H1 (cell line): ENCODE measurements around the gene HSPA4. TPM values are rescaled to one million over a fixed set of nuclear protein-coding genes. Genes with fewer than 3 reads are reported as not detected.

Experiments
- CTCF ChIA-PET: fragments of 300-600 bp; sonication (Branson Sonifier 250); formaldehyde crosslinking; loops from one replicate; lab custom pipeline; 2021; ENCODE audit not compliant: partially characterized antibody; lab: Charles Lee
- POLR2A ChIA-PET: fragments of 300-600 bp; sonication (Branson Sonifier 250); formaldehyde crosslinking; loops from one replicate; lab custom pipeline; 2021; ENCODE audit warnings: inconsistent platforms; ENCODE audit not compliant: partially characterized antibody; lab: Charles Lee
- DNase-seq, 2 experiments: peaks; one replicate each; pipeline versions ENCODE4 v3.0.0 to v3.0.0-alpha.2; 2010 to 2022; ENCODE audit warnings: low spot score in 2 of 2, low read depth in 1 of 2, mixed read lengths in 1 of 2
- FAIRE-seq: peaks from 2 replicates; lab custom pipeline; 2011; peaks lifted over from hg19 to GRCh38; lab: Jason Lieb, UNC
- H2AFZ ChIP-seq: 2 replicates; pipeline ENCODE4 v1.8.1; 2012; ENCODE audit warnings: low read length, inconsistent platforms
- H2AK5ac ChIP-seq: 2 replicates; pipeline ENCODE4 v1.6.1; 2013; ENCODE audit warnings: low read depth, low read length
- H2BK120ac ChIP-seq: replicated peaks from 2 replicates; pipeline ENCODE3; 2013; ENCODE audit warnings: low read depth, low read length, inconsistent platforms
- H2BK12ac ChIP-seq: 2 replicates; pipeline ENCODE4 v1.6.1; 2013; ENCODE audit warnings: low read depth, low read length
- H2BK15ac ChIP-seq: 2 replicates; pipeline ENCODE4 v1.6.1; 2013; ENCODE audit warnings: low read length
- H2BK20ac ChIP-seq: 2 replicates; pipeline ENCODE4 v1.6.1; 2013; ENCODE audit warnings: low read length
- H2BK5ac ChIP-seq: 2 replicates; pipeline ENCODE4 v1.6.1; 2013; ENCODE audit warnings: low read depth, low read length
- H3K14ac ChIP-seq: 2 replicates; pipeline ENCODE4 v1.6.1; 2013; ENCODE audit warnings: inconsistent platforms; ENCODE audit not compliant: insufficient read length
- H3K18ac ChIP-seq: 2 replicates; pipeline ENCODE4 v1.6.1; 2013; ENCODE audit warnings: low read length; ENCODE audit errors: extremely low read depth
- H3K23ac ChIP-seq: 2 replicates; pipeline ENCODE4 v1.6.1; 2013; ENCODE audit warnings: inconsistent platforms; ENCODE audit not compliant: insufficient read length
- H3K23me2 ChIP-seq: 2 replicates; pipeline ENCODE4 v1.6.1; 2013; ENCODE audit warnings: low read depth, low read length
- H3K27ac ChIP-seq: 2 replicates; pipeline ENCODE4 v1.6.1; 2011; ENCODE audit warnings: low read depth, low read length, inconsistent platforms
- H3K27me3 ChIP-seq, 4 experiments: replicated peaks in 1 of 4; 1 replicate in 1 of 4; 2 replicates in 3 of 4; pipeline versions ENCODE4 v1.6.1 to v1.8.1; 2011 to 2013; ENCODE audit warnings: low read length in 3 of 4, mild to moderate bottlenecking in 3 of 4, inconsistent platforms in 2 of 4, mixed read lengths in 2 of 4, moderate library complexity in 1 of 4; ENCODE audit not compliant: control insufficient read depth in 3 of 4, insufficient read depth in 3 of 4; ENCODE audit errors: extremely low read depth in 1 of 4
- H3K36me3 ChIP-seq, 4 experiments: 2 replicates each; pipeline versions ENCODE4 v1.6.1 to v1.8.1; 2011 to 2013; ENCODE audit warnings: mild to moderate bottlenecking in 4 of 4, low read length in 3 of 4, moderate library complexity in 2 of 4, control low read depth in 1 of 4, inconsistent platforms in 1 of 4; ENCODE audit not compliant: insufficient read depth in 4 of 4, control insufficient read depth in 2 of 4
- H3K4ac ChIP-seq: replicated peaks from 2 replicates; pipeline ENCODE3; 2013; ENCODE audit warnings: low read length, low read depth, mixed read lengths, inconsistent platforms; ENCODE audit not compliant: insufficient read length
- H3K4me1 ChIP-seq, 4 experiments: replicated peaks in 1 of 4; 1 replicate in 1 of 4; 2 replicates in 3 of 4; pipeline versions ENCODE4 v1.6.1 to v1.8.1; 2011 to 2013; ENCODE audit warnings: low read length in 3 of 4, inconsistent platforms in 2 of 4, mixed read lengths in 1 of 4; ENCODE audit not compliant: insufficient read depth in 4 of 4, control insufficient read depth in 3 of 4
- H3K4me2 ChIP-seq, 2 experiments: 2 replicates each; pipeline versions ENCODE4 v1.6.1 to v1.8.1; 2011 to 2013; ENCODE audit warnings: low read depth in 2 of 2, low read length in 2 of 2, control low read depth in 1 of 2, inconsistent platforms in 1 of 2, mild to moderate bottlenecking in 1 of 2; ENCODE audit not compliant: insufficient read depth in 1 of 2
- H3K4me3 ChIP-seq, 4 experiments: fragments of 200-600, 300-600 bp in 1 of 4; sonication (generic), shearing (Covaris generic), sonication (Bioruptor Twin) in 1 of 4; 2 replicates each; pipeline versions ENCODE4 v1.5.1 to v1.8.1; 2011 to 2016; ENCODE audit warnings: low read length in 4 of 4, low read depth in 3 of 4, control low read depth in 2 of 4, inconsistent platforms in 2 of 4, mild to moderate bottlenecking in 2 of 4, mixed read lengths in 1 of 4, moderate library complexity in 1 of 4; ENCODE audit not compliant: insufficient read depth in 2 of 4; ENCODE audit errors: extremely low read depth in 1 of 4
- H3K56ac ChIP-seq: replicated peaks from 2 replicates; pipeline ENCODE3; 2013; ENCODE audit warnings: low read depth, mild to moderate bottlenecking, mixed read lengths, low read length, inconsistent platforms; ENCODE audit not compliant: insufficient read length
- H3K79me1 ChIP-seq: 2 replicates; pipeline ENCODE4 v1.6.1; 2013; ENCODE audit warnings: low read depth, low read length, control low read depth
- H3K79me2 ChIP-seq, 2 experiments: 2 replicates each; pipeline versions ENCODE4 v1.6.1 to v1.8.1; 2012 to 2013; ENCODE audit warnings: low read length in 2 of 2, mild to moderate bottlenecking in 2 of 2, inconsistent platforms in 1 of 2; ENCODE audit not compliant: insufficient read depth in 2 of 2, control insufficient read depth in 1 of 2
- H3K9ac ChIP-seq, 4 experiments: replicated peaks in 1 of 4; 1 replicate in 1 of 4; 2 replicates in 3 of 4; pipeline versions ENCODE4 v1.6.1 to v1.8.1; 2011 to 2013; ENCODE audit warnings: low read depth in 3 of 4, low read length in 3 of 4, control low read depth in 2 of 4, mild to moderate bottlenecking in 2 of 4, moderate library complexity in 2 of 4, inconsistent platforms in 1 of 4; ENCODE audit errors: extremely low read depth in 1 of 4
- H3K9me3 ChIP-seq, 2 experiments: 2 replicates each; pipeline versions ENCODE4 v1.6.1 to v1.8.1; 2012 to 2013; ENCODE audit warnings: mild to moderate bottlenecking in 2 of 2, moderate library complexity in 2 of 2, control low read depth in 1 of 2, inconsistent platforms in 1 of 2, low read depth in 1 of 2, low read length in 1 of 2, mixed read lengths in 1 of 2; ENCODE audit not compliant: insufficient read depth in 2 of 2
- H4K20me1 ChIP-seq, 2 experiments: replicated peaks in 1 of 2; 2 replicates each; pipeline versions ENCODE3 to v1.8.1; 2011 to 2013; ENCODE audit warnings: inconsistent platforms in 2 of 2, low read length in 2 of 2, mild to moderate bottlenecking in 1 of 2; ENCODE audit not compliant: insufficient read depth in 2 of 2, control insufficient read depth in 1 of 2
- H4K5ac ChIP-seq: 2 replicates; pipeline ENCODE4 v1.6.1; 2013; ENCODE audit warnings: low read length, low read depth, mixed read lengths, inconsistent platforms; ENCODE audit not compliant: insufficient read length
- H4K8ac ChIP-seq: 2 replicates; pipeline ENCODE4 v1.8.0; 2013; ENCODE audit warnings: mild to moderate bottlenecking, moderate library complexity, low read length, inconsistent platforms; ENCODE audit not compliant: insufficient read depth; ENCODE audit errors: extremely low read depth
- H4K91ac ChIP-seq: replicated peaks from 2 replicates; pipeline ENCODE3; 2013; ENCODE audit warnings: low read length, mixed read lengths, inconsistent platforms; ENCODE audit not compliant: insufficient read length
- ATF2 ChIP-seq: IDR thresholded peaks from 2 replicates; pipeline ENCODE4 v1.6.1; 2012; ENCODE audit warnings: low read length, inconsistent platforms
- CBX5 ChIP-seq: fragments of 300-800, 300-1000 bp; sonication (generic); IDR thresholded peaks from 2 replicates; pipeline ENCODE4 v1.7.1; 2016; ENCODE audit warnings: antibody characterized with exemption, low read length, low read depth
- CREB1 ChIP-seq: IDR thresholded peaks from 2 replicates; pipeline ENCODE4 v1.6.1; 2012; ENCODE audit warnings: inconsistent platforms
- CTBP2 ChIP-seq: IDR thresholded peaks from 2 replicates; pipeline ENCODE4 v1.7.0; 2011; ENCODE audit warnings: borderline replicate concordance, mild to moderate bottlenecking, moderate library complexity, mixed read lengths, low read length; ENCODE audit not compliant: insufficient read depth, insufficient read length
- CTCF ChIP-seq, 3 experiments: IDR thresholded peaks; 1 replicate in 2 of 3; 2 replicates in 1 of 3; pipeline versions ENCODE4 v1.5.1 to v1.6.1; 2011; ENCODE audit warnings: low read length in 3 of 3, mild to moderate bottlenecking in 3 of 3, inconsistent platforms in 2 of 3, low read depth in 1 of 3, moderate library complexity in 1 of 3; ENCODE audit not compliant: insufficient read depth in 1 of 3; ENCODE audit errors: control extremely low read depth in 1 of 3
- KDM1A ChIP-seq: fragments of 200-600, 300-600 bp; sonication (generic); IDR thresholded peaks from 2 replicates; pipeline ENCODE4 v1.7.1; 2016; ENCODE audit warnings: mild to moderate bottlenecking, low read length, borderline replicate concordance
- POU5F1 ChIP-seq: IDR thresholded peaks from 2 replicates; pipeline ENCODE4 v1.6.1; 2011; ENCODE audit warnings: low read depth, mild to moderate bottlenecking, low read length, moderate library complexity
- SRF ChIP-seq: IDR thresholded peaks from 2 replicates; pipeline ENCODE4 v1.6.1; 2011; ENCODE audit warnings: mild to moderate bottlenecking, low read depth, low read length, moderate library complexity
- TAF7 ChIP-seq: optimal IDR thresholded peaks from 2 replicates; pipeline ENCODE3; 2011; ENCODE audit warnings: low read depth, mild to moderate bottlenecking, inconsistent platforms, low read length, moderate library complexity, borderline replicate concordance
- WGBS, 2 experiments: shearing (Covaris generic) in 1 of 2; methylation state at CpG; one replicate each; pipeline versions ENCODE4 v1.1.6 to v1.1.7; 2013 to 2015; ENCODE audit warnings: low lambda C conversion rate in 2 of 2, mixed read lengths in 2 of 2, inconsistent platforms in 1 of 2, low coverage in 1 of 2, missing lambda C conversion rate in 1 of 2; ENCODE audit not compliant: insufficient replicate concordance in 2 of 2, insufficient coverage in 1 of 2, insufficient read length in 1 of 2; ENCODE audit errors: extremely low coverage in 1 of 2, missing lambda C conversion rate in 1 of 2; 5-methylcytosine and 5-hydroxymethylcytosine counted together
- polyA plus RNA-seq, 7 experiments: library from polyadenylated mRNA; depleted of rRNA in 3 of 7; stranded (reverse) in 5 of 7; unstranded in 2 of 7; fragments of >200 nt in 5 of 7; fragments of 200-250 nt in 2 of 7; gene quantifications; 1 replicate in 5 of 7; 2 replicates in 1 of 7; 4 replicates in 1 of 7; pipeline versions ENCODE4 v1.2.1 to v1.2.3, GENCODE V29; 2011 to 2013; ENCODE audit warnings: missing spikeins in 2 of 7, mixed read lengths in 2 of 7
- total RNA-seq: library from RNA; stranded (reverse); fragmentation: NEBNext Ultra II Directional; extraction: Animal tissue kit (Norgen Biotek cat#: 25700); gene quantifications from 2 replicates; pipeline ENCODE4 v1.2.1, GENCODE V29; 2021

The HSPA4 gene
- total and polyA plus RNA-seq, 2 of the 8 experiments (the other 6 are each of a cell fraction or from before 2014, with no cell fraction given) = 28.9 to 445 TPM

DNA sequence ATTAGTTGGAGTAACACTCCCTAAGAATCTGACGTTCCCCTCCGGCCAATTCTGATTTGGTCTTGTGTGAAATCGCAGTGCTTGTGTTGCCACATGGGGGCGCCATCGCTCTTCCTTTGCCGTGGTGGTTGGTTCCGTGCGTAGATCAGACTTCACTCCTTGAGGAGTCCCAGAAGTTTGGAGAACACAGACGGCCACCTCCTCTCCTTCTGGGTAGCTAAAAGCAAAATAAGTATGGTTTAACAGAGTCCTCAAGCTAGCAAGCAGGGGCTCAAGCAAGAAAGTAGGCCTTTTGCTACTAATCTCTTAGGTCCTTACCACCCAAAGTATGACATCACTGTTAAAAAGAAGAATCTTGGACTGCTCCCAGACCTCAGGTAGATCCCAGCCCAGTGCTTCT lies 59.5 kb downstream of the HSPA4 start:
- H2AK5ac ChIP-seq = no peak overlapping the region
- no peak overlapping the region for H3K4me3 ChIP-seq
- ChIA-PET POLR2A (interaction anchor here (0.6 to 0.7 kb wide), 2 partner anchors 134 to 928 kb away, joined by 3 read pairs; no protein-coding TSS in a partner anchor), CTCF (interaction anchor here (0.6 to 11.2 kb wide), 47 partner anchors 8 to 836 kb away, joined by 3 to 150 read pairs (median 3); no protein-coding TSS in a partner anchor)
- no peaks in the 10 kb centered on the region; a peak in 1 of 4 replicates for H3K9me3 ChIP-seq
- H3K9ac ChIP-seq = no peak overlapping the region
- H2AFZ ChIP-seq = no peak overlapping the region
- no peak overlapping the region for H3K4me2 ChIP-seq
- no peak overlapping the region for H2BK120ac ChIP-seq
- no peak overlapping the region for H3K56ac ChIP-seq
- no peaks in the 10 kb centered on the region for H3K79me2 ChIP-seq
- H3K27me3 ChIP-seq = no peaks in the 10 kb centered on the region
- peak; percentile 78 for FAIRE-seq
- H2BK20ac ChIP-seq = no peak overlapping the region
- H3K23me2 ChIP-seq = no peaks in the 10 kb centered on the region; the same call in 1 of the 2 replicates
- no peak overlapping the region for H2BK12ac ChIP-seq
- H3K79me1 ChIP-seq = no peaks in the 10 kb centered on the region
- no peaks in the 10 kb centered on the region for H4K20me1 ChIP-seq
- H4K91ac ChIP-seq = no peak overlapping the region
- WGBS, 2 experiments = 20% methylated on average over 9 of the region's 9 CpGs; no CpG with 5 or more reads in 1 of the 2 experiments
- H2BK15ac ChIP-seq = no peak overlapping the region
- H3K4ac ChIP-seq = no peak overlapping the region
- H3K27ac ChIP-seq = no peak overlapping the region
- H3K18ac ChIP-seq = no peak overlapping the region
- no peak overlapping the region for H2BK5ac ChIP-seq
- H4K8ac ChIP-seq = no peak overlapping the region
- peak; percentile 76 to 93 for DNase-seq
- H3K23ac ChIP-seq = no peak overlapping the region
- H3K36me3 ChIP-seq = peaks cover 0 to under 1% (median 0%) of the 10 kb centered on the region in 4 experiments; a peak in 1 of 8 replicates
- H3K4me1 ChIP-seq = no peaks in the 10 kb centered on the region; a peak in 1 of 7 replicates
- no peak overlapping the region for H3K14ac ChIP-seq
- H4K5ac ChIP-seq = no peak overlapping the region
- no peak for TF ChIP-seq CREB1
- TF ChIP-seq KDM1A = no peak
- TF ChIP-seq CTBP2 = no peak
- TF ChIP-seq SRF = no peak
- no peak for TF ChIP-seq POU5F1
- TF ChIP-seq TAF7 = peak; percentile 54
- no peak for TF ChIP-seq CBX5
- peak; percentile 91 to 97 (median 95) for TF ChIP-seq CTCF (IDR thresholded peaks at IDR 0.05; ENCODE audit: control extremely low read depth in 1 of 3, insufficient read depth in 1 of 3, low read depth in 1 of 3, low read length in 3 of 3)
- peak; percentile 52; the same call in 1 of the 2 replicates for TF ChIP-seq ATF2
